ENCODE measurements around the gene ADAMTS15. TPM values are rescaled to one million over a fixed set of nuclear protein-coding genes. Genes with fewer than 3 reads are reported as not detected.

Gene ADAMTS15
- total RNA-seq, 4 donors from 2014 or later: 1.6 to 8.2 (median 2.4) TPM

- no peak for DNase-seq
- Histone ChIP-seq H3K9me3 (no peaks in the 10 kb centered on the region), H3K4me3 (peak overlapping the region; percentile 38 to 68 (median 59)), H3K27me3 (peaks cover 12% of the 10 kb centered on the region), H3K27ac (peak overlapping the region; percentile 60 to 77 (median 72)), H3K36me3 (no peaks in the 10 kb centered on the region), H3K4me1 (peaks cover 7 to 37% (median 15%) of the 10 kb centered on the region in 4 donors)
- WGBS, 2 donors (ENCODE audit: low coverage in 1 of 2): 11% methylated on average over 11 of the region's 11 CpGs; no CpG with 5 or more reads in 1 of the 2 donors
- intact Hi-C loops (cut with DNase I; ENCODE audit: low total_unique reads) (no loop called here), in situ Hi-C loops (cut with MboI; ENCODE audit: low pct_ligation_motif_present in 1 of 4, low pct_unique_long_range_greater_than_20kb in 1 of 4, low sequenced_read_pairs in 3 of 4) (loop anchor here in 1 of 4 donors (25.0 kb wide), 1 partner anchor 214 kb away; no protein-coding TSS in a partner anchor)
- TF ChIP-seq POLR2A (IDR thresholded peaks at IDR 0.05): no peak
Measured at GRCh38 chr11:130448039-130448415, 418 bp upstream of the ADAMTS15 start.

- Histone ChIP-seq H3K4me3 (peak overlapping the region; percentile 38 to 68 (median 59)), H3K4me1 (peaks cover 7 to 37% (median 15%) of the 10 kb centered on the region in 4 donors), H3K27me3 (peaks cover 12% of the 10 kb centered on the region), H3K27ac (peak overlapping the region; percentile 60 to 77 (median 72)), H3K36me3 (no peaks in the 10 kb centered on the region), H3K9me3 (no peaks in the 10 kb centered on the region)
- TF ChIP-seq POLR2AphosphoS5 (IDR thresholded peaks at IDR 0.05) (no peak), CTCF (IDR thresholded peaks at IDR 0.05) (no peak), POLR2A (IDR thresholded peaks at IDR 0.05) (no peak), EP300 (IDR thresholded peaks at IDR 0.05; ENCODE audit: low read depth) (no peak)
- 8% methylated on average over 54 of the region's 64 CpGs; no CpG with 5 or more reads in 1 of the 2 donors for WGBS, 2 donors (ENCODE audit: low coverage in 1 of 2)
- no peak for DNase-seq
- intact Hi-C loops (cut with DNase I; ENCODE audit: low total_unique reads): no loop called here
- in situ Hi-C loops (cut with MboI; ENCODE audit: low pct_ligation_motif_present in 1 of 4, low pct_unique_long_range_greater_than_20kb in 1 of 4, low sequenced_read_pairs in 3 of 4): loop anchor here in 1 of 4 donors (25.0 kb wide), 1 partner anchor 213 kb away; no protein-coding TSS in a partner anchor
Measured at GRCh38 chr11:130449310-130449990, 1.0 kb downstream of the ADAMTS15 start.

GRCh38 chr11:130449996-130450769 is 1.7 kb downstream of the ADAMTS15 start:
- Histone ChIP-seq H3K27me3 (peaks cover 12% of the 10 kb centered on the region), H3K4me3 (peak overlapping the region; percentile 38 to 68 (median 59)), H3K27ac (peak overlapping the region; percentile 60 to 77 (median 72)), H3K4me1 (peaks cover 7 to 37% (median 15%) of the 10 kb centered on the region in 4 donors), H3K9me3 (no peaks in the 10 kb centered on the region), H3K36me3 (no peaks in the 10 kb centered on the region)
- WGBS, 2 donors (ENCODE audit: low coverage in 1 of 2): 37 to 80% methylated on average over 1 to 27 of the region's 34 CpGs
- peak; percentile 77 for DNase-seq
- in situ Hi-C loops (cut with MboI; ENCODE audit: low pct_ligation_motif_present in 1 of 4, low pct_unique_long_range_greater_than_20kb in 1 of 4, low sequenced_read_pairs in 3 of 4) (loop anchor here in 1 of 4 donors (25.0 kb wide), 1 partner anchor 212 kb away; no protein-coding TSS in a partner anchor), intact Hi-C loops (cut with DNase I; ENCODE audit: low total_unique reads) (no loop called here)
- TF ChIP-seq POLR2A (IDR thresholded peaks at IDR 0.05) (peak; percentile 20), POLR2AphosphoS5 (IDR thresholded peaks at IDR 0.05) (peak; percentile 38 to 68 (median 49)), EP300 (IDR thresholded peaks at IDR 0.05; ENCODE audit: low read depth) (no peak), CTCF (IDR thresholded peaks at IDR 0.05) (peak; percentile 26 to 68 (median 48))

- Histone ChIP-seq H3K27ac (peak overlapping the region; percentile 30 to 73 (median 43)), H3K9me3 (no peaks in the 10 kb centered on the region), H3K36me3 (no peaks in the 10 kb centered on the region), H3K27me3 (peaks cover 12% of the 10 kb centered on the region), H3K4me3 (no peak overlapping the region), H3K4me1 (peaks cover 7 to 37% (median 15%) of the 10 kb centered on the region in 4 donors)
- intact Hi-C loops (cut with DNase I; ENCODE audit: low total_unique reads) (no loop called here), in situ Hi-C loops (cut with MboI; ENCODE audit: low pct_ligation_motif_present in 1 of 4, low pct_unique_long_range_greater_than_20kb in 1 of 4, low sequenced_read_pairs in 3 of 4) (no loop called here)
- 68 to 100% methylated on average over 1 to 6 of the region's 6 CpGs for WGBS, 2 donors (ENCODE audit: low coverage in 1 of 2)
- no peak for TF ChIP-seq CTCF (IDR thresholded peaks at IDR 0.05)
- TF ChIP-seq EP300 (IDR thresholded peaks at IDR 0.05; ENCODE audit: low read depth): no peak
- TF ChIP-seq POLR2AphosphoS5 (IDR thresholded peaks at IDR 0.05): no peak
- TF ChIP-seq POLR2A (IDR thresholded peaks at IDR 0.05): no peak
- no peak for DNase-seq
Measured at GRCh38 chr11:130451231-130452019, 3.0 kb downstream of the ADAMTS15 start.
